ENCODE data around the gene HAPLN3.

The HAPLN3 gene

GRCh38 chr15:88913850-88914169 is 18.5 kb upstream of the HAPLN3 start:
- TF ChIP-seq CTCF (IDR thresholded peaks at IDR 0.05; ENCODE audit: low read depth, low read length) = no peak
- H3K4me3 ChIP-seq (ENCODE audit: low read depth, low read length) = peak overlapping the region; percentile 90

- TF ChIP-seq CTCF (IDR thresholded peaks at IDR 0.05; ENCODE audit: low read depth, low read length) = no peak
- H3K4me3 ChIP-seq (ENCODE audit: low read depth, low read length) = peak within 1 kb of the TSS; percentile 90
These were observed 17.9 kb upstream of the HAPLN3 start, which contains the start of gene MFGE8 for GRCh38 chr15:88913017-88913849. Gene MFGE8, minus strand, starts transcription at chr15:88913379. Its CDS starts 60 bp downstream, at chr15:88913319.

- peak overlapping the region; percentile 90 for H3K4me3 ChIP-seq (ENCODE audit: low read depth, low read length)
- no peak for TF ChIP-seq CTCF (IDR thresholded peaks at IDR 0.05; ENCODE audit: low read depth, low read length)
These were observed 17.2 kb upstream of the HAPLN3 start for GRCh38 chr15:88912500-88912921.

- H3K4me3 ChIP-seq (ENCODE audit: low read depth, low read length) = peak overlapping the region; percentile 90
- no peak for TF ChIP-seq CTCF (IDR thresholded peaks at IDR 0.05; ENCODE audit: low read depth, low read length)
These were observed 16.4 kb upstream of the HAPLN3 start for GRCh38 chr15:88911766-88912118.

- no peak for TF ChIP-seq CTCF (IDR thresholded peaks at IDR 0.05; ENCODE audit: low read depth, low read length)
- no peak overlapping the region for H3K4me3 ChIP-seq (ENCODE audit: low read depth, low read length)
These were observed 14.8 kb upstream of the HAPLN3 start for GRCh38 chr15:88909956-88910831.

GRCh38 chr15:88908697-88909621 is 13.6 kb upstream of the HAPLN3 start:
- no peak for TF ChIP-seq CTCF (IDR thresholded peaks at IDR 0.05; ENCODE audit: low read depth, low read length)
- H3K4me3 ChIP-seq (ENCODE audit: low read depth, low read length) = peak overlapping the region; percentile 32; the same call in 1 of the 2 replicates
